Measurements from ENCODE around the gene RSRP1.

Gene RSRP1

GRCh38 chr1:25222606-25223005 lies 24.6 kb downstream of the RSRP1 start:
- no peak overlapping the region for H3K4me3 ChIP-seq (ENCODE audit: control insufficient read depth, low read depth, low read length)
- no peak for DNase-seq (ENCODE audit: low read depth)
- TF ChIP-seq CTCF (IDR thresholded peaks at IDR 0.05; ENCODE audit: control insufficient read depth, insufficient read depth, low read depth, low read length, missing control alignments) = no peak

- no peak for DNase-seq (ENCODE audit: low read depth)
- no peak for TF ChIP-seq CTCF (IDR thresholded peaks at IDR 0.05; ENCODE audit: control insufficient read depth, insufficient read depth, low read depth, low read length, missing control alignments)
These were observed 26.6 kb downstream of the RSRP1 start for GRCh38 chr1:25220666-25221065.

GRCh38 chr1:25219661-25220251 lies 27.5 kb downstream of the RSRP1 start:
- no peak for TF ChIP-seq CTCF (IDR thresholded peaks at IDR 0.05; ENCODE audit: control insufficient read depth, insufficient read depth, low read depth, low read length, missing control alignments)
- no peak for DNase-seq (ENCODE audit: low read depth)
- no peak overlapping the region for H3K4me3 ChIP-seq (ENCODE audit: control insufficient read depth, low read depth, low read length)

More at GRCh38 chr1:25220666-25221065, 26.6 kb downstream of the RSRP1 start:
- H3K4me3 ChIP-seq (ENCODE audit: control insufficient read depth, low read depth, low read length) = no peak overlapping the region

- TF ChIP-seq CTCF (IDR thresholded peaks at IDR 0.05; ENCODE audit: control insufficient read depth, insufficient read depth, low read depth, low read length, missing control alignments) = no peak
- DNase-seq (ENCODE audit: low read depth) = no peak
These were observed 29.5 kb downstream of the RSRP1 start for GRCh38 chr1:25217598-25218232.

GRCh38 chr1:25217015-25217414 lies 30.2 kb downstream of the RSRP1 start:
- no peak overlapping the region for H3K4me3 ChIP-seq (ENCODE audit: control insufficient read depth, low read depth, low read length)
- TF ChIP-seq CTCF (IDR thresholded peaks at IDR 0.05; ENCODE audit: control insufficient read depth, insufficient read depth, low read depth, low read length, missing control alignments) = no peak
- DNase-seq (ENCODE audit: low read depth) = no peak

More at GRCh38 chr1:25217598-25218232, 29.5 kb downstream of the RSRP1 start:
- H3K4me3 ChIP-seq (ENCODE audit: control insufficient read depth, low read depth, low read length) = no peak overlapping the region

- no peak for DNase-seq (ENCODE audit: low read depth)
- TF ChIP-seq CTCF (IDR thresholded peaks at IDR 0.05; ENCODE audit: control insufficient read depth, insufficient read depth, low read depth, low read length, missing control alignments) = no peak
- no peak overlapping the region for H3K4me3 ChIP-seq (ENCODE audit: control insufficient read depth, low read depth, low read length)
These were observed 31.1 kb downstream of the RSRP1 start for GRCh38 chr1:25216123-25216522.

Data from AG09309 (cell line).